ENCODE measurements around the gene KRT25. TPM values are rescaled to one million over a fixed set of nuclear protein-coding genes. Genes with fewer than 3 reads are reported as not detected.

Gene KRT25
- total RNA-seq, 1 donor from 2014 or later: not detected

GRCh38 chr17:40717776-40718175, 37.4 kb downstream of the KRT25 start:
- H3K4me1 Mint-ChIP-seq (ENCODE audit: low read depth, unreplicated experiment): no peaks in the 10 kb centered on the region
- no peaks in the 10 kb centered on the region for H3K27me3 Mint-ChIP-seq (ENCODE audit: unreplicated experiment)
- no peak overlapping the region for H3K27ac Mint-ChIP-seq (ENCODE audit: unreplicated experiment)
- no peak for TF ChIP-seq CTCF (IDR thresholded peaks at IDR 0.05; ENCODE audit: partially characterized antibody, unreplicated experiment)
- no peaks in the 10 kb centered on the region for H3K9me3 Mint-ChIP-seq (ENCODE audit: unreplicated experiment)
- no peaks in the 10 kb centered on the region for H3K36me3 Mint-ChIP-seq (ENCODE audit: unreplicated experiment)
- no peak overlapping the region for H3K4me3 Mint-ChIP-seq (ENCODE audit: unreplicated experiment)
- DNase-seq: no peak

- no peaks in the 10 kb centered on the region for H3K4me1 Mint-ChIP-seq (ENCODE audit: low read depth, unreplicated experiment)
- H3K27me3 Mint-ChIP-seq (ENCODE audit: unreplicated experiment): no peaks in the 10 kb centered on the region
- H3K36me3 Mint-ChIP-seq (ENCODE audit: unreplicated experiment): no peaks in the 10 kb centered on the region
- H3K27ac Mint-ChIP-seq (ENCODE audit: unreplicated experiment): no peak overlapping the region
- H3K4me3 Mint-ChIP-seq (ENCODE audit: unreplicated experiment): no peak overlapping the region
- DNase-seq: peak; percentile 28
- TF ChIP-seq CTCF (IDR thresholded peaks at IDR 0.05; ENCODE audit: partially characterized antibody, unreplicated experiment): no peak
- no peaks in the 10 kb centered on the region for H3K9me3 Mint-ChIP-seq (ENCODE audit: unreplicated experiment)
These were observed 40.7 kb downstream of the KRT25 start for GRCh38 chr17:40714473-40714872.

- no peak overlapping the region for H3K4me3 Mint-ChIP-seq (ENCODE audit: unreplicated experiment)
- H3K27ac Mint-ChIP-seq (ENCODE audit: unreplicated experiment): no peak overlapping the region
- H3K36me3 Mint-ChIP-seq (ENCODE audit: unreplicated experiment): no peaks in the 10 kb centered on the region
- no peaks in the 10 kb centered on the region for H3K27me3 Mint-ChIP-seq (ENCODE audit: unreplicated experiment)
- no peak for TF ChIP-seq CTCF (IDR thresholded peaks at IDR 0.05; ENCODE audit: partially characterized antibody, unreplicated experiment)
- DNase-seq: no peak
- no peaks in the 10 kb centered on the region for H3K9me3 Mint-ChIP-seq (ENCODE audit: unreplicated experiment)
- H3K4me1 Mint-ChIP-seq (ENCODE audit: low read depth, unreplicated experiment): no peaks in the 10 kb centered on the region
These were observed 47.4 kb downstream of the KRT25 start for GRCh38 chr17:40707745-40708144.

GRCh38 chr17:40705584-40705983, 49.5 kb downstream of the KRT25 start:
- Mint-ChIP-seq H3K27me3 (ENCODE audit: unreplicated experiment) (no peaks in the 10 kb centered on the region), H3K4me3 (ENCODE audit: unreplicated experiment) (no peak overlapping the region), H3K4me1 (ENCODE audit: low read depth, unreplicated experiment) (no peaks in the 10 kb centered on the region), H3K36me3 (ENCODE audit: unreplicated experiment) (no peaks in the 10 kb centered on the region), H3K9me3 (ENCODE audit: unreplicated experiment) (no peaks in the 10 kb centered on the region), H3K27ac (ENCODE audit: unreplicated experiment) (no peak overlapping the region)
- no peak for DNase-seq
- TF ChIP-seq CTCF (IDR thresholded peaks at IDR 0.05; ENCODE audit: partially characterized antibody, unreplicated experiment): no peak

- no peak for DNase-seq
- H3K4me3 Mint-ChIP-seq (ENCODE audit: unreplicated experiment): no peak within 1 kb of the TSS
- no peaks in the 10 kb centered on the region for H3K9me3 Mint-ChIP-seq (ENCODE audit: unreplicated experiment)
- no peak within 1 kb of the TSS for H3K27ac Mint-ChIP-seq (ENCODE audit: unreplicated experiment)
- H3K27me3 Mint-ChIP-seq (ENCODE audit: unreplicated experiment): peaks cover 2% of the 10 kb centered on the region
- H3K4me1 Mint-ChIP-seq (ENCODE audit: low read depth, unreplicated experiment): peaks cover 2% of the 10 kb centered on the region
- H3K36me3 Mint-ChIP-seq (ENCODE audit: unreplicated experiment): no peaks in the 10 kb centered on the region
- no peak for TF ChIP-seq CTCF (IDR thresholded peaks at IDR 0.05; ENCODE audit: partially characterized antibody, unreplicated experiment)
These were observed 51.5 kb downstream of the KRT25 start, which contains the start of gene KRT24 for GRCh38 chr17:40703652-40704051. TSS of gene KRT24 (minus strand) at chr17:40703752. CDS start at chr17:40703693, 59 bp downstream.

Measured in glutamatergic neuron (in vitro differentiated cells).